Fibroblast of skin of right biceps (primary cell): Measurements from ENCODE around the gene EARS2.
"Not testable (repeated sequence)": the region's sequence is repeated elsewhere in the genome, so short reads cannot be mapped to it uniquely, and the experiment has no call there.

Experiments used
- DNase-seq: peaks from one replicate; pipeline ENCODE4 v3.0.0-alpha.2; 2013

The EARS2 gene

DNA sequence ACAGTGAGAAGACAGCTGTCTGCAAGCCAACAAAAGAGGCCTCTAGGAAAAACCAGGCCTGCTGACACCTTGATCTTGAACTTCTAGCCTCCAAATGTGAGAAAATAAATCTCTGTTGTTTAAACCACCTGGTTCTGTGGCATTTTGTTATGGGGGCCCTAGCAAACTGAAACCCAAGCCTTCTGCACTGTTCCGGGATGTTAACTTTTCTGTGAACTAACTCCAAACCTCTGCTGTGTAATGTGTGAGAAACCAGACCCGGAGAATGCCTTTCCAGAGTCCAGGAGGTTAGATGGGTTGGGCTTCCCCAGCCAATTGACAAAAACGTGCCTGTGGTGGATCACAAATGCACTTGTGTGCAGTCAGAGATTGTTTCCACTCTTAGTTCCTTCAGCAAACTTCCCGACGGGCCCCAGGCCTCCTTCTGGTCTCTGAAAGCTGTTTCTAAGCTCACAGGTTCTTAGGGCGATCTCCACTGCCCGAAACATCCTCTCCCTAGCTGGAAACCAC lies 33.2 kb downstream of the EARS2 start:
- no peak for DNase-seq

DNA sequence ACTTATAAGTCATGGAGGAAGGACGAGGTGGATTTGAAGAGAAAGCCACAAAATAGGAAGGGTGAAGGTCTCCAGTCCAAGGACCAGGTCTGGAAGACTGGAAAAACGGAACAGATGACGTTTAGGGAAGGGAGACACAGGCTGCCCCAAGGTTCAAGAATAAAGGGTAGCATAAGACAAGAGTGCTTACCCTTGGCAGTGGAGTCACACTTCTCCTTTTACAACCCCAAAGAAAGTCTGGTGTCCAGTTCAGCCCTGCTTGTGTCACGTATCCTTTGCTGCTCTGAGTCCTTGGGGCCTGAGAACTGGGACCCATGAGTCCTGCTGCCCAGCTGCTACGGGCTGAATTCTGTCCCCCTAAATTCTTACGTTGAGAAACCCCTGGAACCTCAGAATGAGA lies 33.8 kb downstream of the EARS2 start:
- DNase-seq = no peak

DNA sequence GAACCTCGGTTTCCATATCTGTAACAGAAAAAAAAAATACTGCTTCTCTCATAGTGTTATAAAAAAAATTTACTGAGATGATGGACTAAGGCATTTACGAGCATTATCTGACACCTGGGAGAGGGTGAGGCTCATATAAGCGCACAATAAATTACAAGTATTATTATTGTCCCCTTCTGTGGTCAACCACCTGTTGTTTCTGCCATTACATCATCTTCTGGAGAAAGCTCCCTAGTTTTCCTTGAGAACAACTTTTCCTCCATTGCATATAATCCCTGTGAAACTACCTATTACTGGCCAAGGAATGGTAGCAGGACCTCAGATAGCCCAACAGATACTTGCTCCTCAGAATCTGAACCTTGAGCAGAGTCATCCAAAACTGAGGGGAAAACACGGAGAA lies 35.2 kb downstream of the EARS2 start:
- DNase-seq = no peak

DNA sequence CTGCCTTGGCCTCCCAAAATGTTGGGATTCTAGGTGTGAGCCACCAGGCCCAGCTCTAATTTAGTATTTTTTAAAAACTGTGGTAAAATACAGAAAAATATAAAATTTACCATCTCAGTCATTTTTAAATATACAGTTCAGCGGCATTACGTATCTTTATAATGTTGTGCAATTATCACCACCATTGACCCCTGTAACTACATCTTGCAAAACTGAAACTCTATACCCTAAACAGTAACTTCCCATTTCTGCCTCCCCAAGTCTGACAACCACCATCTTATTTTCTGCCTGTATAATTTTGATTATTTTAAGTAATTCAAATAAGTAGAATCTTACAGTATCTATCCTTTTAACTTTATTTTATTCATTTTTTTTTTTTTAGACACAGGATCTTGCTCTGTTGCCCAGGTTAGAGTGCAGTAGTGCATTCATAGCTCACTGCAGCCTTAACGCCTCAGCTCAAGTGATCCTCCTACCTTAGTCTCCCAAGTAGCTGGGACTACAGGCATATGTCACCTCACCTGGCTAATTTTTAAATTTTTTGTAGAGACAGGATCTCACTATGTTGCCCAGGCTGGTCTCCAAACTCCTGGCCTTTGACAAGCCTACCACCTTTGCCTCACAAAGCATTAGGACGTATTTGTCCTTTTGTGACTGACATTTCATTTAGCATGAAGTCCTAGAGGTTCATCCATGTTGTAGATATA lies 36.0 kb downstream of the EARS2 start:
- DNase-seq = no peak

DNA sequence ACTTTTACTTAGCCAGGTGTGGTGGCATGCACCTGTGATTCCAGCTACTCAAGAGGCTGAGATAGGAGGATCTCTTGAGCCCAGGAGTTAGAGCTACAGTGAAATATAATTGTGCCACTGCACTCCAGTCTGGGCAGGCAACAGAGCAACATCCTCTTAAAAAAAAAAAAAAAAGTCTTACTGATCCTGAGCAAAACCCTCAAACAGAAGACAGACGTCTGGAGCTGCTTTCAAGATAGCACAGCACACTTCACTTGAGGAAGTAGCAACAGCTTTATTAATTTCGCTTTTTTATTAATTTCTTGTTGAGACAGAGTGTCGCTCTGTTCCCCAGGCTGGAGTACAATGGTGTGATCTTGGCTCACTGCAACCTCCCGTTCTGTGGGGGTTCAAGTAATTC lies 36.6 kb downstream of the EARS2 start:
- no peak for DNase-seq

DNA sequence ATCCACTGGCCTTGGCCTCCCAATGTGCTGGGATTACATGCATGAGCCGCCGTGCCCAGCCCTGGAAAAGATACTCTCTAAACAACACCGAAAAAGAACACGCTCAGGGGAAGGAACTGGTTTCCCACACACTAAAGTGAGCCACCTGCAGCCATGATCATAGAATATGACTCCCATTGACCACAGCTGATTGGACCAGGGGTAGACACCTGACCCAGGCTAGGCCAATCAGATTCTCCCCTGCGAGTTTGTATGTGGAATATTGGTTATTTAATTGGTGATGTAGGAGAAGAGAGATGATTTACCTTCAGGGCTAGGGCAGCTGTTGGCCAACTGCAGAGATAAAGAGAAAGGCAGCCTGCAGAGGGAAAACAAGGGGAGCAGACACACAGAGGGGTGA lies 37.9 kb downstream of the EARS2 start:
- DNase-seq = no peak

DNA sequence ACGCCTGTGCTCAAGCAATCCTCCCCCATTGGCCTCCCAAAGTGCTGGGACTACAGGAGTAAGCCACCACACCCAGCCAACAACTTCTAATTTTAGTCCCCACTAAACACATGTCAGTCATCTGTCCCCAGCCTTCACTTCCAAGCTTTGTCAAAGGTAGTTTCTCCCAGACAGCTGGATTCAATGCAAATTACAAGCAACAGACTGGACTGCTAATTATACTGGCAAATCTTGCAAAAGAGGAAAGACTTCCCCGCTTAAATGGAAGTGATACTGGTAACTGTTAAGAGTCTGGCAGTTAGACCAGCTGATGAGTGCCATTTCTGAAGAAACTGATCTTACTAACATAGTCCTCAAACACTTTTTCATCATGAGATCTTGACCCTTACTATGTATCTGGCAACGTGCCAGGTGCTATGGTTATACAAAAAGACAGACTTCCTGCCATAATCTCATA lies 38.7 kb downstream of the EARS2 start:
- DNase-seq = no peak

DNA sequence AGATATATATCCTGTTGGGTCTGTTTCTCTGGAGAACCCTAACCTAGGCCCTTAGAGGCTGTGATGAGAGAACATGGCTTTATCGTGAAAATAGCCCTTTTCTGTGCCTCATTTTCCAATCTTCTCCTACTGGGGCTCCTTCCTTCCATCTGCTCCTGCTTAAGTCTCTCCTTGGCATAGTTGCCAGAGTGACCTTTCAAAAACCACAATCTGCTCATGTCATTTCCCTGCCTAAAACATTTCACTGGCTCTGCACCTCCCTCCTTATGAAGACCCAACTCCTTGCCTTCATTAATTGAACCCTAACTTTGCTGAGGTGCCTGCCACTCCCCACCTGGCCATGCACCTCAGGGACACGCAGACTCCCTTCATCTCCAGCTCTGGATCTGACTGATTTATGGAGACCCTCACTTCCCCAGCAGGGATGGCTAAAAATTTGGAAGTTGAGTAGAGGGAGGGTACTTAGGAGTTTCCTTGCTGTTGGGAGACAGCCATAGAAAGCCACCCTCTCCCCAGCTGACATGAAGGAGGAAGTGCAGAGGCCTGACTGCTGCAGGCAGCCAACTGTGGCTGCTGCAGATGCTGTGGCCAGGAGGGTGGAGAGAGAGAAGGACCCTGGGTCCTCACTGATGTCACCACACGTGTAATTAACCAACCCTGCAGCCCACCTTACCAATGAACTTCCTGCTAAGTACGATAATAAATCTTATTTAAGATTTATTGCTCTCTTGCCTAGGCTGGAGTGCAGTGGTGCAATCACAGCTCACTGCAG lies 40.6 kb downstream of the EARS2 start:
- no peak for DNase-seq

DNA sequence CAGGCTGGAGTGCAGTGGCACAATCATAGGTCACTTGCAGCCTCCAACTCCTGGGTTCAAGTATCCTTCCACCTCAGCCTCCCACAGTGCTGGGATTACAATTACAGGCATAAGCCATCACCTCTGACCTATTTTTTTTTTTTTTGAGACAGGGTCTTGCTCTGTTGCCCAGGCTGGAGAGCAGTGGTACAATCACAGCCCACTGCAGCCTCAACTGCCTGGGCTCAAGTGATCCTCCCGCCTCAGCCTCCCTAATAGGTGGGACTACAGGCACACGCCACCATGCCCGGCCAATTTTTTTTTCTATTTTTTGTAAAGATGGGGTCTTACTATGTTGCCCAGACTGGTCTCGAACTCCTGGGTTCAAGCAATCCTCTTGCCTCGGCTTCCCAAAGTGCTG lies 41.3 kb downstream of the EARS2 start:
- no peak for DNase-seq

DNA sequence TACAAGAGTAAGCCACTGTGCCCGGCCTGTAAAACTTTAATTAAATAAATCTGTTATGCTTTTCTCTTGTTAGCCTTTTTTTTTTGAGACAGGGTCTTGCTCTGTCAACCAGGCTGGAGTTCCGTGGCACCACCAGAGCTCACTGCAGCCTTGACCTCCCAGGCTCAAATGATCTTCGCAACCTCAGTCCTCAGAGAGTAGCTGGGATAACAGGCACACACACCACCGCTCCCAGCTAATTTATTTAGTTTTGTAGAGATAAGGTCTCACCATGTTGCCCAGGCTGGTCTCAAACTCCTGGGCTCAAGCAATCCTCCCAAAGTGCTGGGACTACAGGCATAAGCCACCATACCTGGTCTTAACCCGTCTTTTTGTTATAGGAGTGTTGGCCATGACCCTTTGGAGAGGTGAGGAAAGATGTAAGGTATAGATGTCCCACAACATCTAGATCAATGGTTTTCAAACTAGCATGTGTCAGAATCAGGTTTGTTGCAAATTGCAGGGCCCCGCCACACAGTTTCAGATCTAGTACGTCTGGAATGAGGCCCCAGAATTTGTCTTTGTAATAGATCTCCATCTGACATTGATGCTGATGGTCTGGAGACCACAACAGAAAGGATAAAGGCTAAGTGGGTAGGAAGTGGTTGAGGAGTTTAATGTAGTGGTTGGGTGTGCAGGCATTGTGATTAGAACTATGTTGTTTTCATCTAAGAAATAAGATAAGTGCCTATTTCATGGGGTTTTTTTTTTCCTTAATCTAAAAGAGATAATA lies 42.6 kb downstream of the EARS2 start:
- no peak for DNase-seq

DNA sequence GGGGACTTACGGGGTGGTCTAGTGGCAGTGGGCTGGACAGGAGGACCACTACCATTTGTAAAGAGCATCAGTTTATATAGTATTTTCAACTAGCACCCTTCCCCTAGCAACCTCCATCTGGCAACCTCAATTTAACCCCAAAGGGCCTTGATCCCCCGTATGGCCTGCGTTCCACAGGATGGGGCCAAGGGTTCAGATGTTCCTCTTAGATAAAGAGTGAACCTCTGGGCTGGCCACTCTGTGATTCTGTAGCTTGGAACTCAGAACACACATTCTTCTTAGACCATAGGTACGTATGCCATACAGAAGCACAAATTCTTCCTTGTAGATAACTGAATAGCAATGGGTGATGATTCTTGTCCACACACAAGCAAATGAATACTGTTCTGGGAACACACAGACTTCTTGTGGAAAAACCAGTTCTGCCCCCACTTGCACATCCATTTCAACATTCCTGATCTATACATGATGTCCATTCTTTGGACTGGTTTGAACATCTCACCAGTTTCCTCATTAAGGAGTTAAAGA lies 44.9 kb downstream of the EARS2 start:
- no peak for DNase-seq

DNA sequence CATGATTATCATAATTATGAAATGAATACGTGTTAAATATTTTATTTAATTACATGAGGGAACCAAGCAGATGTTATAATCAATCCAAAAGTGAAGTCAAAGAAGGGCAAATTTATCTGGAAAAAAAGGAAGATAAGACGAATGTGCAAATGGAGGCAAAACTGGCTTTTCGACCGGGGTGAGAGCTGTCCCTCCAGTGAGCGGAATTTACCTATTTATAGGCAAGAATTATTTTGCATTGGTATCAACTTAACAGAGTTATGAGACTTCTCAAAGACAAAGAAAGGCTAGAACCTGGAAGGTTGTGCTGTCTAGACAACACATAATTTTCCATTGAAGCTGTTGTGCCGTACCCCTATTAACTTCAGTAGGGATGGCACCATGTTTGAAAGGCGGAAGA lies 45.4 kb downstream of the EARS2 start:
- no peak for DNase-seq

DNA sequence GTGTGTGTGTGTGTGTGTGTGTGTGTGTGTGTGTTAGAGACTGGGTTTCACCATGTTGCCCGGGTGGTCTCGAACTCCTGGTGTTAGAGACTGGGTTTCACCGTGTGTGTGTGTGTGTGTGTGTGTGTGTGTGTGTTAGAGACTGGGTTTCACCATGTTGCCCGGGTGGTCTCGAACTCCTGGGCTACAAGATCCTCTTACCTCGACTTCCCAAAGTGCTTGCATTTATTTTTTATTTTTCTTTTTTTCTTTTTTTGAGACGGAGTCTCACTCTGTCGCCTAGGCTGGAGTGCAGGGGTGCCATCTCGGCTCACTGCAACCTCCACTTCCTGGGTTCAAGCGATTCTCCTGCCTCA lies 46.3 kb downstream of the EARS2 start:
- not testable (repeated sequence) for DNase-seq

DNA sequence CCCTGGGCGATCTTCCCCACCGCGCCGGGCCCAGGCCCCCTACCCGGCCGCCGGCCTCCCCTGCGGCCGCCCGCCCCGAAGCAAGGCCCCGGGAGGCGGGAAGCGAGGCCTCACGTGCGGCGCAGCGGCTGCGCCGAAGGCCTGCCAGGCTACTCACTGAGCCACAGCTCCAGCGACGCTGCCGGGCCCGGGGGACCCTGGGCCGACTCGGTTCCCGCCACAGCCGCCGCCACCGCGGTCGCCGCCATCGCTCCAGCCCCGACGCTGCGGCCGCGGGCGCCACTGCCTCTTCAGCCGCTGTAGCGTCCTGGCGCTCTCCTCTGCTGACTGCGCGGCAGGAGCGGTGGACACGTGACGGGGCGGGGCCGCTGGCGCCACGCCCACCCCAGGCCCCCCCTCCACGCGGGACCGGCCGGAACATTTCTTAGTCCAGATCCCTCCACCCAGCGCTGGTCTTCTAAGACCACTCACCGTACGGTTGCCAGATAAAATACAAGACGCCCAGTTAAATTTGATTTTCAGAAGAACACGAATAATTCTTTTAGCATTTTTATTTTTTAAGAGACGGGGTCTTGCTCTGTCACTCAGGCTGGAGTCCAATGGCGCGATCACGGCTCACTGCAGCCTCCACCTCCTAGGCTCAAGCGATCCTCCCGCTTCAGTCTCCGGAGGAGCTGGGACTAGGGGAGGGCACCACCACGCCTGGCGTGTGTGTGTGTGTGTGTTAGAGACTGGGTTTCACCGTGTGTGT lies 46.8 kb downstream of the EARS2 start, which contains the start of gene GGA2:
Gene GGA2 (minus strand): TSS at position 331 of the 751 bp plus-strand sequence. CDS start 83 bp downstream, at position 248.
- peak; percentile 84 for DNase-seq

DNA sequence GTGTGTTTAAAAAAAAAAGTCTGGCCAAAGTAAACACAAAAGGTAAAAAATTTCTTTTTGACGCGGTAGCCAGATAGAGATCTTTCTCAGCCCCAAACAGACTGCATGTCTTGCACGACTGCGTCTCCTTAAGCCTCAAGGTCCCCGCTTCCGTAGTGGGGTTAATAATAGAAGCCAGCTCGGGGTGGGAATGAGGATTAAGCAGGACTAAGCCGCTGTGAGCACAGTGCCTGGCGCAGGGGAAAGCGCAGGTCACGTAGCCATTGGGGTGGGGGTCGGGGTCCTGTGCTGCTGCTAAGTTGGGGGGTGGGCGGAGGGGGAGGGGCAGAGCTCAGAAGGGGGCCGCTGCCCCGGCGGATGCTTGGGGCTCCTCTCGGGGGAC lies 47.4 kb downstream of the EARS2 start:
- DNase-seq = peak; percentile 44

DNA sequence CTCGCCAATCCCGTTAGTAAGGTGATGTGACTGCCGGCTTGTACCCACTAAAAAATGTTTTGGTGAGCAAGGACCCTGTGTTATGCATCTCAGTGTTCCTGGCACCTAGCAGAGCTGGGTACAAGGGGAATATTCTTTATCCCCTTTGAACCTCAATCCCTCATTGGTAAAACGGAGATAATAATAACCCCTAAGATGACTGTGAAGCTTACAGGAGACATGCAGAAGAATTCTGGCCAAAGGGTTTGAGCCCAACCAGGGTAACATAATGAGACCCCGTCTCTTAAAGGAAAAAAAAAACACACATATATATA lies 47.8 kb downstream of the EARS2 start:
- DNase-seq = no peak

DNA sequence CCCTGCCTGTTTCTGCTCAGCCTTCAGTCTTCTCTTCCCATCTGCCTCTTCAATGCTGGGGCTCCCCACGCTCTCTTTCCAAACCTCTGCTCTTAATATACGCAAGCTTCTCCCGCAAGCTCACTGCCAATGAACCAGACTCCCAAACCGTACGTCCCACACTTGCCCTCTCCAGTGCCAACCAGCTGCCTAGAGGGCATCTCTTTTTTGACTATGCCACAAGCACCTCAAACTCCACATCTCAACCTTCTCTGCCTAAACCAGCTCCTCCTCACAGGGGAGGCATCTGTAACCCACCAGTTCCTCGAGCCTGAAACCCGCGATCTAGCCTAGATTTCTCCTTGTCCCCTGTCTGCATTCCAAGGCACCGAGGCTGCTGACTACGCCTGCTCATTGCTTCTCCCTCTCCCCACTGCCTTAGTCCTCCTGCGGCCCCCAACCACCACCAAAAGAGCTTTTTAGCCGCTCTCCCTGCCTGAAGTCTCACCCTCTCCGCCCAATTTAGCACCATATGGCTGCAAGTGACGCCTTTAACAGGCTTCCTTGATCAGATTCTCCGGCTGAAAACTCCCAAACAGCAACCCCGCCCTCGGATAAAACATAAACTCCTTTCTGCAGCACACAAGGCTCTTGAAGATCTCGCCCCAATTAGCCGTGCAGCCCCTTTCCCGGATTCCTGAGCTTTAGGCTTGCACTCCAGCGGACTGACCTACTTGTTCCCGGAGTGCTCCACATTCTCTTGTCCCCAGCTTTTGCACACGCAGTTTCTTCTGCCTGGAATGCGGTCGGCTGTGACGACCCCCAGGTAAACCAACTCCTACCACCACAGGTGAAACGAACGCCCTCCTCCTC lies 48.3 kb downstream of the EARS2 start:
- DNase-seq = peak; percentile 20

DNA sequence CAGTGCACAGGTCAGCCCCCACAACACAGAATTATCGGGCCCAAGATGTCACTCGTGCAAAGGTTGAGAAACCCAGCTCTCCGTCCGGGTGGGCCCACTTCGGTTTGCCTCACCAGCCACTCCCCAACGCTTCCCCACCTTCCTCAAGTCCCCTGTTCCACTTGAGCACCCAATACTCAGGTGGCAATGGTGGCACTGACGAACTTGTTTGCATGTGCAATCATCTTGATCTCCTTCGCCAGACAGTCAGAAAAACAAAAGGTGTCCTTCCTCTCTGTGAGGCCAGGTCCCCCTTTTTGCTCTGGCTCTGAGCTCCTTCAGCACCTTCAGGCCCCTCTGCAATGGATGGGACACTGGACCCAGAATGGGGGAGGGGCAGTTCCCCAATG lies 50.5 kb downstream of the EARS2 start:
- DNase-seq = no peak

DNA sequence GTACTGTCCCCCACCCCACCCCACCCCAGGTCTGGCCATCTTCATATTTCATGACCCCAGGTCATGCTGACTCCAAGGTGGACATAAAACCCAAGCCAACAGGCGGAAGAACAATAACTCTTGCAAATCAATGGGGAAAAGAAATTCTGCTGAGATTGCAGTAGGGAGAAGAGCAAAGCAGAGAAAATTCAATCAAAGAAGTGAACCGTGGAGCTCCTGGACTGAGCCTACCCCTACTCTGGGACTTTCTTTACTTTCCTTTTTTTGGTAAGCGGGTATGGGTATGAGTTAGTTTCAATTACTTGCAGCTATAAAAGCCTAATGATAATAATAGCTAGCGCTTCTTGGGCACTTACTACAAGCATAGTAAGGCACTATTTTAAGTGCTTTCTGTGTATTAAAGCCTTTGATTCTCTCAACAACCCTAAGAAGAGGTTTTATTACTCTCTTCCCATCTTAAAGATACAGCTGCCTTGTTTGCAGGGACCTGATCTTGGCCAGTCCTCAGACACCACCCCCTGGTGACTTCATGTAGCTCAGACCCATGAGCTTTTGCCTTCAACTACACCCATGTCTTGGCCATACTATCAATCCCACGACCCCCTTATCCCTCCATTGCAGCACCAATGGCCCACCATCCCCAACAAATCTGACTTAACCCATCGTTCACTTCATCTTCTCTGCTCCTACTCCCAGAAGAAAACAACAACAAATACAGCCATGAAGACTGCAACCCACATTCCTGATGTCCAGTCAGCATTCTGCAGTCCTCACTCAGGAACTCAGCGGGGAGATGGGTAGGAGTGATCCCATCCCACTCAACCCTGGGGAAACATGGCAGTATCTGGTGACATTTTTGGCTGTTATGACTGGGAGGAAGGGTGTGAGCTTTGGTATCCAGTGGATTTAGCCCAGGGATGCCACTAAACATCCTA lies 51.2 kb downstream of the EARS2 start:
- DNase-seq = no peak

DNA sequence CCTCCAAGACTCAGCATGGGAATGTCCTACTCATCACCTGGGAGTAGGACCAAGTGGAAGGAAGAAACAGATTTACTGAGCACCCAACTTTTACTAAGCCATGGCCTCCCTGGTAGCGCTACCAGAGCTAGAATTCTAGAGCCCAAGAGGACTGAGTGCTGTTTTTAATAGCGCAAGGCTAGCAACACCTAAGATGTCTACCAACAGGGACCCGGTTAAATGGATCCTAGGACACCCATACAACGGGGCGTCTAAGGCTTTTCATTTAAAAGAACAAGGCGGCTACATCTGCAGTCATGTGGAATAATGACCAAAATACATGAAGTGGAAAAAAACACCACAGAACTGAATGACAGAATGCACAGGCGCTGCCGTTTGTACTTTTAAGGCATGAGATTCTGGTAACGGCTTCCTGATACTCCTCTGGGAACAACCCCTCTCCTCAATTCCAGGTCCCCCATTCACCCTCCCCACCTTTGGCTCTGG lies 51.9 kb downstream of the EARS2 start:
- no peak for DNase-seq
